OCI-LY1 (cell line): ENCODE results near the gene CD109.

Source experiments
- CTCF ChIP-seq: fragments of 200-600 bp; sonication (generic), shearing (Covaris generic); IDR thresholded peaks from 2 replicates; pipeline ENCODE4 v1.5.1; 2017; ENCODE audit warnings: mild to moderate bottlenecking, antibody characterized with exemption, low read length, moderate library complexity, mixed read lengths
- EZH2 ChIP-seq: fragments of 200-600 bp; sonication (generic), shearing (Covaris generic); IDR thresholded peaks from 2 replicates; pipeline ENCODE4 v1.8.0; 2017; ENCODE audit warnings: borderline replicate concordance, mixed run types, mild to moderate bottlenecking, antibody characterized with exemption, low read length, moderate library complexity, mixed read lengths

GRCh38 chr6:73766040-73766439, 70.0 kb downstream of the CD109 start:
- TF ChIP-seq CTCF (no peak), EZH2 (no peak)
